ENCODE measurements around the gene ZBTB1. TPM values are rescaled to one million over a fixed set of nuclear protein-coding genes. Genes with fewer than 3 reads are reported as not detected.

Gene ZBTB1
- total and polyA plus RNA-seq, 9 of the 15 experiments (the other 6 are each of a cell fraction or from before 2014, with no cell fraction given) = 2.3 to 16.5 (median 9.0) TPM

DNA sequence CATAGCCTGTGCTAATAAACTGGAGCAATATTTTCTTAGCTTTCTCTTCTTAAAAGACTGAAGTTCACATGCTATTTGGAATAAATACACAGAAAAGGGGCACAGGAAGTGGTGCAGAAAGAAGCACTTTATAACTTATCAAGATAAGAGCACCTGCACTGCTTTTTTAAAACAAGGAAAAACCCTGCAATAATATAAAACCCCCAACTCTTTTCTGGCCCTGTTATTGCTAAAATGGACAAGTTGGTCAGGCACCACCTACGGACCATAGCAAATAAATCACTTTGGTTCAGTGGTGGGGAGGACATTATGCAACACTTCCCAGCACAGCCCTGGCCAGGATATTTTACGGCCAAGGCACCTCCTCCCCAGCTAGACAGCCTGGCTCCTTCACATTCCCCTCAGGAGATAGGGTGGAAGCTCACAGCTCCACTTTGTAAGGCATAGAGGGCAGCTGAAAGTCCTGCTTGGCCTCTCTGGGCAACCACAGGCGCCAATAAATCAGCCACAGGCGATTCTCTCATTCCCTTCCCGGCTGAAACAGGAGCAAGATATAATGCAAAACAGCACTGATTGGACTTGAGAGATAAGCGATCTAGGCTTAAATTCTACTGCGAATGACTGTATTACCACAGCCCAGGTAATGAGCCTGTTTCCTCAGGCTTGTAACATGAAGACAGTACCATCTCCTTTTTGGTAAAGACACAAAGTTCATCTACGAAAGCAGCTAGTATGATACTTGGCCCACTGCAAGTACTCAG lies 3.0 kb upstream of the ZBTB1 start (continued):
- TF ChIP-seq, protein P1, sequence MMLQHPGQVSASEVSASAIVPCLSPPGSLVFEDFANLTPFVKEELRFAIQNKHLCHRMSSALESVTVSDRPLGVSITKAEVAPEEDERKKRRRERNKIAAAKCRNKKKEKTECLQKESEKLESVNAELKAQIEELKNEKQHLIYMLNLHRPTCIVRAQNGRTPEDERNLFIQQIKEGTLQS (IDR thresholded peaks at IDR 0.05) = 0 out of 2 replicates have a peak, but pooled peaks have one; percentile 15
- TF ChIP-seq, protein P1 (CRISPR knock-in tag; conservative IDR thresholded peaks at IDR 0.05) = no peak
- TF ChIP-seq, protein P2, sequence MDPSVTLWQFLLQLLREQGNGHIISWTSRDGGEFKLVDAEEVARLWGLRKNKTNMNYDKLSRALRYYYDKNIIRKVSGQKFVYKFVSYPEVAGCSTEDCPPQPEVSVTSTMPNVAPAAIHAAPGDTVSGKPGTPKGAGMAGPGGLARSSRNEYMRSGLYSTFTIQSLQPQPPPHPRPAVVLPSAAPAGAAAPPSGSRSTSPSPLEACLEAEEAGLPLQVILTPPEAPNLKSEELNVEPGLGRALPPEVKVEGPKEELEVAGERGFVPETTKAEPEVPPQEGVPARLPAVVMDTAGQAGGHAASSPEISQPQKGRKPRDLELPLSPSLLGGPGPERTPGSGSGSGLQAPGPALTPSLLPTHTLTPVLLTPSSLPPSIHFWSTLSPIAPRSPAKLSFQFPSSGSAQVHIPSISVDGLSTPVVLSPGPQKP (CRISPR knock-in tag; IDR thresholded peaks at IDR 0.05) = no peak
- TF ChIP-seq SLC30A9 (CRISPR knock-in tag; IDR thresholded peaks at IDR 0.05) (no peak), SMARCA4 (IDR thresholded peaks at IDR 0.05) (0 out of 2 replicates have a peak, but pooled peaks have one; percentile 17), SREBF2 (CRISPR knock-in tag; IDR thresholded peaks at IDR 0.05) (no peak), XRCC3 (IDR thresholded peaks at IDR 0.05) (no peak), ZNF830 (CRISPR knock-in tag; IDR thresholded peaks at IDR 0.05) (no peak), RCOR1 (IDR thresholded peaks at IDR 0.05; ENCODE audit: borderline replicate concordance in 1 of 2, low read depth in 2 of 2, low read length in 2 of 2) (peak in 1 of 2 experiments; percentile 39; a peak in 1 of 4 replicates), PURB (CRISPR knock-in tag; IDR thresholded peaks at IDR 0.05; ENCODE audit: low read depth) (no peak), MIER1 (IDR thresholded peaks at IDR 0.05; ENCODE audit: low read depth) (no peak), KDM1A (IDR thresholded peaks at IDR 0.05) (peak; percentile 28 to 38; a peak in 1 of 4 replicates), ZNF224 (CRISPR knock-in tag; IDR thresholded peaks at IDR 0.05) (no peak), TSC22D4 (tag; IDR thresholded peaks at IDR 0.05) (no peak), KLF10 (CRISPR knock-in tag; IDR thresholded peaks at IDR 0.05) (no peak), CC2D1A (IDR thresholded peaks at IDR 0.05) (no peak), MEF2A (IDR thresholded peaks at IDR 0.05; ENCODE audit: control insufficient read depth, low read depth, low read length) (no peak), CEBPG (CRISPR knock-in tag; IDR thresholded peaks at IDR 0.05) (peak; percentile 38; the same call in 1 of the 2 replicates), CEBPG (tag; conservative IDR thresholded peaks at IDR 0.05 in 1 of 2, IDR thresholded peaks at IDR 0.05 in 1 of 2) (peak; percentile 67 to 68), CEBPB (tag; IDR thresholded peaks at IDR 0.05) (peak; percentile 89), ZNF445 (CRISPR knock-in tag; IDR thresholded peaks at IDR 0.05; ENCODE audit: low read depth) (no peak)
- TF ChIP-seq, protein P3, sequence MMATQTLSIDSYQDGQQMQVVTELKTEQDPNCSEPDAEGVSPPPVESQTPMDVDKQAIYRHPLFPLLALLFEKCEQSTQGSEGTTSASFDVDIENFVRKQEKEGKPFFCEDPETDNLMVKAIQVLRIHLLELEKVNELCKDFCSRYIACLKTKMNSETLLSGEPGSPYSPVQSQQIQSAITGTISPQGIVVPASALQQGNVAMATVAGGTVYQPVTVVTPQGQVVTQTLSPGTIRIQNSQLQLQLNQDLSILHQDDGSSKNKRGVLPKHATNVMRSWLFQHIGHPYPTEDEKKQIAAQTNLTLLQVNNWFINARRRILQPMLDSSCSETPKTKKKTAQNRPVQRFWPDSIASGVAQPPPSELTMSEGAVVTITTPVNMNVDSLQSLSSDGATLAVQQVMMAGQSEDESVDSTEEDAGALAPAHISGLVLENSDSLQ (IDR thresholded peaks at IDR 0.05) = peak; percentile 30; the same call in 1 of the 2 replicates
- TF ChIP-seq, protein P4, sequence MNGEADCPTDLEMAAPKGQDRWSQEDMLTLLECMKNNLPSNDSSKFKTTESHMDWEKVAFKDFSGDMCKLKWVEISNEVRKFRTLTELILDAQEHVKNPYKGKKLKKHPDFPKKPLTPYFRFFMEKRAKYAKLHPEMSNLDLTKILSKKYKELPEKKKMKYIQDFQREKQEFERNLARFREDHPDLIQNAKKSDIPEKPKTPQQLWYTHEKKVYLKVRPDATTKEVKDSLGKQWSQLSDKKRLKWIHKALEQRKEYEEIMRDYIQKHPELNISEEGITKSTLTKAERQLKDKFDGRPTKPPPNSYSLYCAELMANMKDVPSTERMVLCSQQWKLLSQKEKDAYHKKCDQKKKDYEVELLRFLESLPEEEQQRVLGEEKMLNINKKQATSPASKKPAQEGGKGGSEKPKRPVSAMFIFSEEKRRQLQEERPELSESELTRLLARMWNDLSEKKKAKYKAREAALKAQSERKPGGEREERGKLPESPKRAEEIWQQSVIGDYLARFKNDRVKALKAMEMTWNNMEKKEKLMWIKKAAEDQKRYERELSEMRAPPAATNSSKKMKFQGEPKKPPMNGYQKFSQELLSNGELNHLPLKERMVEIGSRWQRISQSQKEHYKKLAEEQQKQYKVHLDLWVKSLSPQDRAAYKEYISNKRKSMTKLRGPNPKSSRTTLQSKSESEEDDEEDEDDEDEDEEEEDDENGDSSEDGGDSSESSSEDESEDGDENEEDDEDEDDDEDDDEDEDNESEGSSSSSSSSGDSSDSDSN (IDR thresholded peaks at IDR 0.05; ENCODE audit: borderline replicate concordance in 1 of 2, low read depth in 2 of 2, low read length in 2 of 2) = no peak
